NCI-H2227 (cell line): ENCODE measurements around the gene TIPARP.
"Not testable (repeated sequence)": the region's sequence is repeated elsewhere in the genome, so short reads cannot be mapped to it uniquely, and the experiment has no call there.

Experiments
- DNase-seq: peaks from one replicate; lab custom pipeline; 2025; ENCODE audit not compliant: unreplicated experiment; lab: John Stamatoyannopoulos, UW

Gene TIPARP

DNA sequence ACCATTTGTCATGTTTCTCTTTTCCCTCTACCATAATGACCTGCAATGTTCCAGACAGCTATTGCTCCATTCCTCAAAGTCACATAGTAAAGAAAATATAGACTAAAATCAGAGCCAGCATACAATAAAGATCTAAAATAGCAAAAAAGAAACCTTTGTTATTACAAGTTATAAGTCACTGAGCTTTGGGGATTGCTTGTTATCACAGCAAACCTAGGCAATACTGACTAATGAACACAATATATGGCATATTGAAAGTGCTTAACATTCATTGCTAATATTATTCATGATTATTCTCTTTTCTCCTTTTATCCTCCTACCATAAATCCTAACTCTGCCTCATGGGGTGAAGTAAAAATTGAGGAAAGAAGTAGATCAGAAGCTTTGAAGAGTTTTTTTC lies 27.4 kb upstream of the TIPARP start:
- no peak for DNase-seq

DNA sequence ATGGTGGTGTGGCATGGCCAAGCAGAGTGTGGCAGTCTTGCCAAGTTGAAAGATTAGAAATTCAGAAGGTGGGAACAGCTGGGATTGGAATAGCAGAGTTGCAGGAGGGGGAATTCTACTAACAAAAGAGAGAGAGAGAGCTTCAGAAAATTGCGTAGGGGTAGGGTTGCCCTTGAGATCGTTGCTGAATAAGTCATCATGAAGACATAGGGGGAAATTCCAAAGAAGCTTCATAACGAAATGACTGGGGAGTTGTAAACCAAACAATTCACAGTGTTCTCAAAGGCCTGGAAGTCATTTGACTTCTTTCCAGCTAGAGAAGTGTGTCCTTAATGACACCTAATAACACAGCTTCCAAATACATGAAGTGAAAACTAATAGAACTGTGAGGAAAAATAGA lies 26.3 kb upstream of the TIPARP start:
- no peak for DNase-seq

DNA sequence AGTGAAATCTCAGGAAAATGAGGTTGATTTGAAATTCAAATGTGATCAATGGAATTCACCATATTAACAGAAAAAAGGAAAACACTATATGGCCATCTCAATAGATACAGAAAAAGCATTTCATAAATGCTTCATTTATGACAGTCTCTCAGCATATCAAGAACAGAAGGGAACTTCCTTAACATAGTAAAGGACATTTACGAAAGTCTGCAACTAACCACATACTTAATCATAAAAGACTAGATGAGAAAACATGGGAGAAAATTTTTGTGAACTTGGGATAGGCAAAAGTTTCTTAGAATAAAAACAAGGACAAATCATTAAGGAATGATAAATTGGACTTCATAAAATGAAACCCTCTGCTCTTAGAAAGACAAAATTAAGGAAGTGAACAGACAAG lies 24.7 kb upstream of the TIPARP start:
- DNase-seq = no peak

DNA sequence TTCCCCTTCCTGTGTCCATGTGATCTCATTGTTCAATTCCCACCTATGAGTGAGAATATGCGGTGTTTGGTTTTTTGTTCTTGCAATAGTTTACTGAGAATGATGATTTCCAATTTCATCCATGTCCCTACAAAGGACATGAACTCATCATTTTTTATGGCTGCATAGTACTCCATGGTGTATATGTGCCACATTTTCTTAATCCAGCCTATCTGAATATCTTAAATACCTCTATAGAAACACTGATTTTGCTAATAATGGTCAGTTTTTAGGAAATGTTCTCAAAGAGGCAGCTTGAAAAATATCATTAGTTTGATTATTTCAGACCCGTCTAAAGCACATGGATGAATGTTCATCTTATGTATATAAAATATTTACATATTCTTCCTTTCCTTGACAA lies 21.7 kb upstream of the TIPARP start:
- not testable (repeated sequence) for DNase-seq

DNA sequence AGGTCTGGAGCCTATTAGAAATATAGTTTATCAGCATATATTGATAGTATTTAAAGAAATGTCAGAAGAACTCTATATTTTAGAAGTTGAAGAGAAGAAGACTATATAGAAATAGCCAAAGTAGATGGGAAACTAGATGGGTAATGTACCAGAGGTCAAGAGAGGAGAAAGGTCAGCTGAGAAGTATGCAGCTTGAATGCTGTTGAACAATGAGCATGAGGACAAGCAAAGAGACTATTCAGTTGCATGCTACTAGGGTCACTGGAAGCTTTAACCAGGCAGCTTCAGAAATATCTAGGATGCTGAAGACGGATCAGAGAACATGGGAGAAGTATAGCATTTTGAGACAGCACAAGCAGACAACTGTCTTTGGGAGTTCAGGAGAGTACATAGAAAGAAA lies 19.6 kb upstream of the TIPARP start:
- DNase-seq = no peak

DNA sequence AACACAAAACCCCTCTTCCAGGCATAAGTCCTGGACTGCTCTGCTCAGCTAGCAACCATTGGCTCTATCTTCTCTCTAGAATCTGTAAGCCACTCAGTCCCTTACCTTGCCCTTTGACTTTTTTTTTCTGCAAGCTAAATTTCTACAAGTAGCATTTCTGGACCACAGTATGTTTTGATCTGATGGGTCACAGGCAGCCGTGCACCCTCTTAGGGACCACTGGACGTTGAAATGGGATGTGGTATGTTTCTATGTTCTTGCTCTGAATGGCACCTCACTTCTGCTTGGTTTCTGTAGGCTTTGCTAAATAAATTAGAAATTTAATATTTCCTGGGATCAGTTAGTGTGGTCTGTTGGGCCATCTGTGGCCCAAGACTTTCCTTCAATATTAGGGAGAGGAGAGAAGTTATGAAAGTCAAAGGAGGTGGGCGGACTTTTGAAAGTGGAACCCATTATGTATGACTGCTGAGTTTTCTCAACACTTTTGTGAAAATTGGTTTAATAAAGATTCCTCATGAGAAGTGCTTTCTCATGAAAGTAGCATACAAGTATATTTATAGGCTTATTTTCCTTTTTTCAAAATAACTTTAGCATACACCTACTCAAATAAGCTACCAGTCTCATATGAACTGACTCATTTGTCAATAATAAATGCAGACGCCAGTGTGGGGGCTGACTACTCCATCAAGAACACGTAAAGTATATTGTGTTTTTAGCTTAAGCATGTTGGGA lies 18.4 kb upstream of the TIPARP start:
- no peak for DNase-seq

DNA sequence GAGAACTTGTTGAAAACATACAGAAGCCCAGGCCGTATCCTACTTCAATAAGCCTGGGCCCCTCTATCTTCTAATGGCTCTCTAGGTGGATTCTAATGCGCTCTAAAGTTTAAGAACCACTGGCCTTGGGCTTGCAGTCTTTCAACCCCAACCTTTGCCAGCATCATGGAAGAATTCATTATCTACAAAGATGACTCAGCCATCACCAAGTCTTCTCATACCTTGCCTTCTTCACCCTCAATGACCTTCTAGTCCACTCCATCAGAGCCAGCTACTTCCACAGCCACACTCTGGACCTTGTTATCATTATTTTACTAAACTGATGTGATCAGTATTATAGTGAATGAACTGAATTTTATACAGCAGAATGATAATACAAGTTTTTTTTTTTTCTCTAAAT lies 16.9 kb upstream of the TIPARP start:
- DNase-seq = no peak

DNA sequence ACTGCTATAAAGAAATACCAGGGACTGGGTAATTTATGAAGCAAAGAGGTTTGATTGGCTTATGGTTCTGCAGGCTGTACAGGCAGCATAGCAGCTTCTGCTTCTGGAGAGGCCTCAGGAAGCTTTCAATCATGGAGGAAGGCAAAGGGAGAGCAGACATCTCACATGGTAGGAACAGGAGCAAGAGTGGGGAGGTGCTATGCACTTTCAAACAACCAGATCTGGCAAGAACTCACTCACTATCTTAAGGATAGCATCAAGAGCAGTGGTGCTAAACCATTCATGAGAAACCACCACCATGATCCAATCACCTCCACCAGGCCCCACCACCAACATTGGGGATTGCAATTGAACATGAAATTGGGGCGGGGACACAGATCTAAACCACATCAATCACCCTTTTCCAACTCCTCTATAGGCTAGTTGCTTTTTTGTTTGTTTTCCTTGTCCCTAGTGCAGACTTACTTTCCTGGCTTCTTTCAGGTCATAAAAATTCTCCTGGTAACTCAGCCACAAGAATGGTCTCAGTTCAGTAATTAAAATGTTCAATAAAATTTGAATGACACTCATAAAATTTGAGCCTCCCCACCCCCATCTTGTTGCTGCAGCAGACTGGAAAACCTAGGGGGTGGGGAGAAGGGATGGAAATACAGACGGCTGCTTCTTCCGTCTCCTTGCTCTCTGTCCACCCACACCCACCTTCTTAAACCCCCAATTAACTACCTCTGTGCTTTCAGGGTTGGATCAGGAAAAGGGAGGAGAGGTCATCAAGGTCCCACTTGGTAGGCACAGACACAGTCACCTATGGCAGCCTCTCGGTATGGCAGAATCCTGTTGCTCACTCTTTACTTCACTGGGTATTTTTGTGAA lies 16.3 kb upstream of the TIPARP start:
- no peak for DNase-seq

DNA sequence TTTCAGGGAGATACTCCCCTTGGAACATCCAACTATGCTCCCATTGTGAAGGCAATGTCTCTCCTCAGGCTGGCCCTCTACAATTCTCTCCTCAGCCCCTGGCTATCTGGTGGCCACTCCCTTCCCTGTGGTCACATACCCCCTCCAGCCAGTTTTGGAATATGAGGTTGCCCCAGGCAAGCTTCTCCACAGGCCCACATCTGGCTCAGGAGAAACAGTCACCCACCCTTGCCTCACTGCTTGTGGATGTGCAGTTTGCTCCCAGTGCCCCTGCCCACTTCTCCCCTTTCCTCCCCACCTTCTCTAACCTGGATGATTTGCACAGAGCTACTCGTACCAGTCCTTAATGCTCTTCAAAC lies 15.7 kb upstream of the TIPARP start:
- no peak for DNase-seq

DNA sequence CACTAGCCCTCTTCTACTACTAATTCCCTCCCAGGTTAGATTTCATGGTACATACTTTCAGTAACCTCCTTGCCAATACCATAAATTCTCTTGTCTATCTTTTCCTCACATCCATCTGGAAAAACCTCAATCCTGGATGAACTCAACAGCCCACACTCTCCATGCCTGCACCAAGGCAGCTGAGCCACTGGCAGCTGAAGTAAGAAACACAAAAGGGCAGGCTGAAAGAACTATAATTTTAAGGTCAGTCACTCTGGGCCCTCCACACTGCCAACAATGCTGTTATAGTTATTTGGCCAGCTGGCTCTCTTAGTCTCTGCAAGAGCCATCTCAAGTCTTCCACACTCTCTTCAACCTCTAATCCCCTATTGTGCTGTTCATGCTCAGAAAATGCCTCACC lies 15.1 kb upstream of the TIPARP start:
- peak; percentile 69 for DNase-seq

DNA sequence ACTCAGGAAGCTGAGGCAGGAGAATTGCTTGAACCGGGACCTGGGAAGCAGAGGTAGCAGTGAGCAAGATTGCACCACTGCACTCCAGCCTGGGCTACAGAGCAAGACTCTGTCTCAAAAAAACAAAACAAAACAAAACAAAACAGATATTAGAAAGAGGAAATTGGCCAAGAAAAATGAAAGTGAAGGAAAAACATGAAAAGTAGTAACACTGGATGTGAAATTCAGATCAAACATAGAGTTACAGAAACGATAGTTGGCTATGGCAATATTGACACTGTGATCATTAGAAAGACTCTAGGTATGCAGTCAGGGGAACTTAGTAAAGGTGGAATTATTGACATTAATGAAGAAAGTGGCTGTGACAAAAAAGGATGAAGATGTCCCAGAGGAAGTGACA lies 13.2 kb upstream of the TIPARP start:
- no peak for DNase-seq

DNA sequence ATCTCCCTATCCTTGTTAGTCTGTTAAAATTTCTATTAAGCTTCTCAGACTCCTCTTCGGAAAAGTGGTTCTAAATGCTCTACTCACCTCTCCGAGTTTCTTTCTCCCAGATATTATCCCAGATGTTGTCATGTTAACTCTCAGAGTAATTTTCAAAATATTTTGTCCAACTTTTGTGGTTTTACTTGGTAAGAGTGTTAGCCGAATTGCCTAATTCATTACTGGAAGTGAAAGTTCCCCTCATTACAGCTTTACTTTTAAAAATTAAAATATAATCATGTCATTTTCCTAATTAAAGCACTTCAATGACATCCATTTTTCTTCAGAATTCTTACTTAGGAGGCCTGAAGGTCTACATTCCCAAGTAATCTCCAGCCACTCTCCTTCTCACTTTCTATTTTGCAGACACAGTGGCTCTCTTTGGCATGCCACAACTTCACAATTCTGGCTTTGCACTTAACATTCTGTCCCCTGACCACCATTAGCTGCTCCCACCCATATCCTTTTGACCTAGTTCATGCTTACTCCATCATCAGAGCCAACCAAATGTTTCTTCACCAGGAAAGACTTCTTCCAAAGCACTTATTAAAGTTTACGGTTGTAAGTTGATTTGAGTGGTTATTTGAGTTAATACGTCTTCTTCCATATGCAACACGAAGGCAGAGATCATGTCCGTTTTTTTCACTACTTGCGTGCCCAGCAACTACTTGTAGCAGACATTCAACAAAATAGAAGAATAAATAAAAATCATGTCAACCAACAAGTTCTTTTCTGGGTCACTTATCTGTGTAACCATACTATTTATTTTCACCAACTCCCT lies 10.2 kb upstream of the TIPARP start:
- no peak for DNase-seq

DNA sequence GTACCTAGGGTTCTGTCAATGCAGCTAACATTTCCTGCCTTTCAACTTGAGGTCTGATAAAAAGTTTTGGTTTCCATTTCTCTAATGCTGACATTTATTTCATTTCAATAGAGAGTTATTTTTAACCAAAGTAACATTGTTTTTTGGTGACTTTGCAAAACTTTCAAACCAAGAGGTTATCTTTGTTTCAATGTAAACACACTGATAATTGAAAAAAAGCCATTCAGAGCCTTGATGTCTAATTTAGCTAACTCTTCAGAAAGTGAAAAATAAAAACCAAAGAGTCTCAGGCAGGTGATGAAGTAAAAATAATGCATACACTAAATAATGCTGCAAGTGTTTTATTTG lies 9.6 kb upstream of the TIPARP start:
- DNase-seq = no peak

DNA sequence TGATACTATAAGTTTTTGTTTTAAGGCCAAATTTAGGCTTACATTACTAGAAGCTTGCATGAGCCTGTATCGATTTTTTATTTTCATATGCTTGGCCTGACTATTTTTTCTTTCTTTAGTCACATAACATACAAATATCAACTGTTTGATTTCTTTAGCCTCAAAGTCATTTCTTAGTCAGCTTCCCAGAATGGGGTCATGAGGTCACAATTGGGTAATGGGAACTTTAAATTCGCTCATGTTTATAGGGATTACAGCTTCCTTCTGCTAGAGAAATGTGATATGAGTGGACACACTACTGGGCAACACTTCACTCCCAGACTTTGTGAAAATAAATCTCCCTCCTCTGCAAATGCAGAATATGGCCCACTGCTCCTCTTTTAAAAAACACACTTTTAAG lies 9.1 kb upstream of the TIPARP start:
- no peak for DNase-seq

DNA sequence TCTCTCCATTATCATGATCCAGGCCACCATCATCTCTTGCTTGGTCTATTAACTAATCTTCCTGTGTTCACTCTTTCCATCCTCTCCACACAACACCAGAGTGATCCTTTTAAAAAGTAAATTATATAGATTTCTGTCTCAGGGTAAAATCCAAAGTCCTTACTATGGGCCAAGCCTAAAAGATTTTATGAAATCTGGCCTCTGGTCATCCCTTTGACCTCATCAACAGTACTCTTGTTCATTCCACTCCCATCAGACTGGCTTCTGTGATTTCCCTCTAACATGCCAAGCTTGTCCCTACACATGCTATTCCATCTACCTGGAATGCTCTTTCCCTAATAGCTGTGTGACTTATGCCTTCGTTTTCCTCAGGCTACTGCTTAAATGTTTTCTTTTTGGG lies 8.3 kb upstream of the TIPARP start:
- DNase-seq = no peak

DNA sequence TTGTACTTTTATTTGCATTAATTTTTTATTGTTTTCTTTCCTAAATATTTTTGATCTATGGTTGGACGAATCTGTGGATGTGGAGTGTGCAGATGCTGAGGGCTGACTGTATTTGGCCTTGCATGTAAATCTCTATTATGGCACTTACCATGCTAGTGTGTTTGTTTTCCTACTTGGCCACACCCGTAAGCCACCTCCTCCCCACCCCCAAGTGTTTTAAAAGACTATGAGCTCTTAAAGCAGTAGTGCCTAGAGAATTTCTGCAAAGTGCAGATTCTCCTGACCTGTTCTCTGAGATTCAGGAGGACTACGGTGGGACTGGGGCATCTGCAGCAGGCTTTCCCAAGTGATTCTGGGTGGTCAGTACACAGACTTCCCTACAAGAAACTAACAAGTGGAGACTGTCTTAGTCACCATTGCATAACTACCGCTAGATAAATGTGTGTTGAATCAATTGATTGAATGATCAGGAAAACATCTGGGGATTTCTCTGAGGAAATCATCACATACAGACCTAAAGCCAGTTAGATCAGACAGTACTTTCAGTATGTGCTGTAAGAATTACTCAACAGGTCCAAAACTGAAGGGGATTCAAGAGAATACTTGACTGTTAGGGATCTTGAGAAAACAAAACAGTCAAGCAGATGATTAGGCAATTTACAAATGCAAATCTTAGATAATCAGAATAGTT lies 6.2 kb upstream of the TIPARP start:
- peak; percentile 7 for DNase-seq

DNA sequence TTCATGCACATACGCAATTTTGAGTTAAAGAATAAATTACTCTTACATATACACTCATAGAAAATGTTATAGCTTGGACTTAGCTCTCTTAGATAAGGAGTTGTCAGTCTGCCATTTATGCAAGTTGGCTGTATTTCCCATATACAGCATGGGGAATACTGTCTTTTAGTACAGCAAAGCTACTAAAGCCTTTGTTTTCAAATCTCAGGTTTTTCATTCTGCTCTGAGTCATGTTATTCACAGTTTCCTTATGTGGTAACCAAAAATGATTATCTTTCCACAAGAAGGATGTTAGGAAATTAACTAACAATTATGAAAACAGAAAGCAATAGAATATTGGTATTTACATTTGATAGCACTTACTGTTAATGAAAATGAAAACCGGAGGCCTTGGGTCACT lies 4.3 kb upstream of the TIPARP start:
- no peak for DNase-seq

DNA sequence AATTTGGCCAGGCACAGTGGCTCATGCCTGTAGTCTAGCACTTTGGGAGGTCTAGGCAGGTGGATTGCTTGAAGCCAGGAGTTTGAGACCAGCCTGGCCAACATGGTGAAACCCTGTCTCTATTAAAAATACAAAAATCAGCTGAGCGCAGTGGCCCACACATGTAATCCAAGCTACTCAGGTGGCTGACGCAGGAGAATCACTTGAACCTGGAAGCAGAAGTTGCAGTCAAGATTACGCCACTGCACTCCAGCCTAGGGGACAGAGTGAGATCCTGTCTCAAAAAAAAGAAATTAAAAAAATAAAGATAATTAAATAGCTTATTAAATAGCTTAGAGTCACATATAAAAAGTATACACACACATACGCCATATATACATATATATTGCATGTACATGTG lies 3.7 kb upstream of the TIPARP start:
- DNase-seq = no peak

DNA sequence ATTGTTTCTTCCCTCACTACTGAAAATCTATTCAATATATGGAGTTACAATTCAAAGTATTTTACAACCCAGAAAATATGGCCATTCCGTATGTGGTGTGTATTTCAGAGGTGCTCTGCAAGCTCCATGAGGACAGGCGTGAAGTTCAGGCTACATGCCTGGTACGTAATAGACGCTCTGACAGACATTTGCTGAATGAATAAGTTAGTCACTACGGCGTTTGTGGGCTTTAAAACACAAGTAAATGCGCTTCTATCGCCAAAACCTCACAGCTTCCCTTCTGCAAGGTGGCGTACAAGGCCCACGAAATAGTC lies 701 bp upstream of the TIPARP start:
- no peak for DNase-seq

DNA sequence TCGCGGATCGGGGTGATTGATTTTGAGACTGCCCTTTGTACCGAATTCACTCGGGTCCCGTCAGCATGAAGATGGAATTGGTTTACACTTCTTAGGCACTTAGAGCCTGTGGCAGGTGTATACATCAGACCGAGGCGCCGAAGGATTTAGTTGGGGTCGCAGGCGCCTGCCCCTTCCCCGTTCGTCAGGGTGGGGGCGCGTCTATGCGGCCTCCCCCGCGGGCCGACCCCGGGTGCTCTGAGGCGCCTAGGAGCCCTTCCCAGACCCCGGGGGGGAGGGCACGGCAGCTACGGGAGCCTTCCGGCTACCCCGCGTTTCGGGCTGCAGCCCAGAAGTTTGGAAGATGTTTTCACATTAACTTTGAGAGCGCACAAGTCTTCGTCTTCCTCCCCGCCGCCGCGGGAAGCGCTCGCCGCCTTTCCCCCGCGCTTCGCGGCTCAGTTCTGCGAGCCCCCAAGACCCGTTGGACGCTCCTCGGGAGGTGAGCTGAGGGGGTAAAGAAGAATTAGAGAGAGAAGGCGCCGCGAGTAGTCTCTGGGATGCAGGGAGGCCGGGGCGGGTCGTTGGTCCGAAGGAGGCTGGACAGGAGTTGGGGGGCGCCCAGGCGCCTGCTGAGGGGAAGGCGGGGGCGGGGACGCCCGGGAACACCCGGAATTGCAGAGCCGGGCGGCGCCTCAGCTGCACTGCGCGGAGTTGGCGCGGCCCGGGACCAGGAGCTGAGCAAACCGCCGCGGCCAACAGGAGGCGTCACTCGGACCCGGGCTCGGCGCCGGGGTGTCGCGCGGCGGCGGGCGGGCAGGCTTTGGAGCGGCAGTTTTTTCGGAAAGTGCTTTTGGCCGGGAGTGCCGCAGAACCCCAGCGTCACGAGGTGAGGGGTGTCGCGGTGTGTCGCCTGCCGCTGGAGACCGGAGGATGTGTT lies 780 bp downstream of the TIPARP start:
- peak; percentile 43 for DNase-seq
